Measurements from ENCODE around the gene POLR2L. TPM values are rescaled to one million over a fixed set of nuclear protein-coding genes. Genes with fewer than 3 reads are reported as not detected.
A peak's percentile ranks its signal among the peaks of the same experiment; 100 is the strongest.

The POLR2L gene
- total and polyA plus RNA-seq, 2 of the 13 experiments (the other 11 are each of a cell fraction or from before 2014, with no cell fraction given): 104 to 114 TPM

DNA sequence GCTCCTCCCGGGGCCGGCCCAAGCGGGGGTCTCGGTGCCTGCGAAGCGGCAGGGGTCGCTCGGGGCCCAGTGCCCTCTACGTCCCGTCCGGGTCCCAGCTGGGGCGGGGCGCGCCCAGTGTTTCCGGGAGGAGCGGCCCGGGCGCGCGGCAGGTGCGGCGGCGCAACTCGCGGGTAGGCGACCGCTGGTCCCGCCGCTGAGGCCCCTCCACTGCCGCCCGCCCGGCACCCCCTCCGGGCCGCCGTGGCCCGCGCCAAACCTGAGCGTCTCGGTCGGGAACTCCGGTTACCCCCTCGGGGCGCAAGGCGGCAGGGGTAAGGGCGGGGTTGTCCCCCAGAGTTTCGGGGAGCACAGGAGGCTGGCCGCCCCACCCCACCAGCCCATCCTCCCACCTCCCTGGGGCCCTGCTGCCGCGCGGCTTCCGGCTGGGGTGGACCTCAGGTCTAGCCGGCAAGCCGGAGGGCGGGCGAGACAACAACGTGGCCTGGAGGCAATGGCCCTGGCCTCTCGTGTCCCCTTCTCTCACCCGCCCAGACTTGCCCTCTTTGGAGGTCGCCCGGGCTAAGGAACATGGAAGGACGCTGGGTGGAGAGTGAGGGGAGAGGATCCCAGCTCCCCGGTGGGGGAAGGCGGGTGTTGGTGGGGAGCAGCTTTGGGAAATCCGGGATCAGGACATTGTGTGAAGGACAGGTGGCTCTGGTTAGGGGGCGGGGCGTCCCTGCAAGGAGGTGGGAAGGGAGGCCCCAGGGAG, 15.0 kb downstream of the POLR2L start (continued):
- TF ChIP-seq, protein P1, sequence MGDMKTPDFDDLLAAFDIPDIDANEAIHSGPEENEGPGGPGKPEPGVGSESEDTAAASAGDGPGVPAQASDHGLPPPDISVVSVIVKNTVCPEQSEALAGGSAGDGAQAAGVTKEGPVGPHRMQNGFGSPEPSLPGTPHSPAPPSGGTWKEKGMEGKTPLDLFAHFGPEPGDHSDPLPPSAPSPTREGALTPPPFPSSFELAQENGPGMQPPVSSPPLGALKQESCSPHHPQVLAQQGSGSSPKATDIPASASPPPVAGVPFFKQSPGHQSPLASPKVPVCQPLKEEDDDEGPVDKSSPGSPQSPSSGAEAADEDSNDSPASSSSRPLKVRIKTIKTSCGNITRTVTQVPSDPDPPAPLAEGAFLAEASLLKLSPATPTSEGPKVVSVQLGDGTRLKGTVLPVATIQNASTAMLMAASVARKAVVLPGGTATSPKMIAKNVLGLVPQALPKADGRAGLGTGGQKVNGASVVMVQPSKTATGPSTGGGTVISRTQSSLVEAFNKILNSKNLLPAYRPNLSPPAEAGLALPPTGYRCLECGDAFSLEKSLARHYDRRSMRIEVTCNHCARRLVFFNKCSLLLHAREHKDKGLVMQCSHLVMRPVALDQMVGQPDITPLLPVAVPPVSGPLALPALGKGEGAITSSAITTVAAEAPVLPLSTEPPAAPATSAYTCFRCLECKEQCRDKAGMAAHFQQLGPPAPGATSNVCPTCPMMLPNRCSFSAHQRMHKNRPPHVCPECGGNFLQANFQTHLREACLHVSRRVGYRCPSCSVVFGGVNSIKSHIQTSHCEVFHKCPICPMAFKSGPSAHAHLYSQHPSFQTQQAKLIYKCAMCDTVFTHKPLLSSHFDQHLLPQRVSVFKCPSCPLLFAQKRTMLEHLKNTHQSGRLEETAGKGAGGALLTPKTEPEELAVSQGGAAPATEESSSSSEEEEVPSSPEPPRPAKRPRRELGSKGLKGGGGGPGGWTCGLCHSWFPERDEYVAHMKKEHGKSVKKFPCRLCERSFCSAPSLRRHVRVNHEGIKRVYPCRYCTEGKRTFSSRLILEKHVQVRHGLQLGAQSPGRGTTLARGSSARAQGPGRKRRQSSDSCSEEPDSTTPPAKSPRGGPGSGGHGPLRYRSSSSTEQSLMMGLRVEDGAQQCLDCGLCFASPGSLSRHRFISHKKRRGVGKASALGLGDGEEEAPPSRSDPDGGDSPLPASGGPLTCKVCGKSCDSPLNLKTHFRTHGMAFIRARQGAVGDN (CRISPR knock-in tag; IDR thresholded peaks at IDR 0.05): peak; percentile 96
- no peak for TF ChIP-seq ZNF775 (CRISPR knock-in tag; IDR thresholded peaks at IDR 0.05; ENCODE audit: borderline replicate concordance)
- TF ChIP-seq ZNF253 (CRISPR knock-in tag; IDR thresholded peaks at IDR 0.05; ENCODE audit: borderline replicate concordance): peak; percentile 66; the same call in 1 of the 2 replicates
- TF ChIP-seq ZNF335 (CRISPR knock-in tag; IDR thresholded peaks at IDR 0.05): 0 out of 2 replicates have a peak, but pooled peaks have one; percentile 39
- TF ChIP-seq ISL2 (CRISPR knock-in tag; IDR thresholded peaks at IDR 0.05): 0 out of 2 replicates have a peak, but pooled peaks have one; percentile 26
- peak; percentile 10; the same call in 1 of the 2 replicates for TF ChIP-seq NFYC (CRISPR knock-in tag; IDR thresholded peaks at IDR 0.05)
- TF ChIP-seq BCL6 (CRISPR knock-in tag; IDR thresholded peaks at IDR 0.05): peak; percentile 62
- TF ChIP-seq, protein P2, sequence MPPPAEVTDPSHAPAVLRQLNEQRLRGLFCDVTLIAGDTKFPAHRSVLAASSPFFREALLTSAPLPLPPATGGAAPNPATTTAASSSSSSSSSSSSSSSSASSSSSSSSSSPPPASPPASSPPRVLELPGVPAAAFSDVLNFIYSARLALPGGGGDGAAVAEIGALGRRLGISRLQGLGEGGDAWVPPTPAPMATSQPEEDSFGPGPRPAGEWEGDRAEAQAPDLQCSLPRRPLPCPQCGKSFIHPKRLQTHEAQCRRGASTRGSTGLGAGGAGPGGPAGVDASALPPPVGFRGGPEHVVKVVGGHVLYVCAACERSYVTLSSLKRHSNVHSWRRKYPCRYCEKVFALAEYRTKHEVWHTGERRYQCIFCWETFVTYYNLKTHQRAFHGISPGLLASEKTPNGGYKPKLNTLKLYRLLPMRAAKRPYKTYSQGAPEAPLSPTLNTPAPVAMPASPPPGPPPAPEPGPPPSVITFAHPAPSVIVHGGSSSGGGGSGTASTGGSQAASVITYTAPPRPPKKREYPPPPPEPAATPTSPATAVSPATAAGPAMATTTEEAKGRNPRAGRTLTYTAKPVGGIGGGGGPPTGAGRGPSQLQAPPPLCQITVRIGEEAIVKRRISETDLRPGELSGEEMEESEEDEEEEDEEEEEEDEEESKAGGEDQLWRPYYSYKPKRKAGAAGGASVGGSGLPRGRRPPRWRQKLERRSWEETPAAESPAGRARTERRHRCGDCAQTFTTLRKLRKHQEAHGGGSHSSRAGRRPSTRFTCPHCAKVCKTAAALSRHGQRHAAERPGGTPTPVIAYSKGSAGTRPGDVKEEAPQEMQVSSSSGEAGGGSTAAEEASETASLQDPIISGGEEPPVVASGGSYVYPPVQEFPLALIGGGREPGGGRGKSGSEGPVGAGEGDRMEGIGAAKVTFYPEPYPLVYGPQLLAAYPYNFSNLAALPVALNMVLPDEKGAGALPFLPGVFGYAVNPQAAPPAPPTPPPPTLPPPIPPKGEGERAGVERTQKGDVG (CRISPR knock-in tag; IDR thresholded peaks at IDR 0.05; ENCODE audit: borderline replicate concordance): peak; percentile 49; the same call in 1 of the 2 replicates
- TF ChIP-seq, protein P3, sequence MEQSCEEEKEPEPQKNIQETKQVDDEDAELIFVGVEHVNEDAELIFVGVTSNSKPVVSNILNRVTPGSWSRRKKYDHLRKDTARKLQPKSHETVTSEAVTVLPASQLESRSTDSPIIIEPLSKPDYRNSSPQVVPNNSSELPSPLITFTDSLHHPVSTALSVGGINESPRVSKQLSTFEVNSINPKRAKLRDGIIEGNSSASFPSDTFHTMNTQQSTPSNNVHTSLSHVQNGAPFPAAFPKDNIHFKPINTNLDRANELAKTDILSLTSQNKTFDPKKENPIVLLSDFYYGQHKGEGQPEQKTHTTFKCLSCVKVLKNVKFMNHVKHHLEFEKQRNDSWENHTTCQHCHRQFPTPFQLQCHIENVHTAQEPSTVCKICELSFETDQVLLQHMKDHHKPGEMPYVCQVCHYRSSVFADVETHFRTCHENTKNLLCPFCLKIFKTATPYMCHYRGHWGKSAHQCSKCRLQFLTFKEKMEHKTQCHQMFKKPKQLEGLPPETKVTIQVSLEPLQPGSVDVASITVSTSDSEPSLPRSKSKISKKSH (CRISPR knock-in tag; IDR thresholded peaks at IDR 0.05; ENCODE audit: borderline replicate concordance): peak; percentile 88
- TF ChIP-seq HMGA1 (CRISPR knock-in tag; conservative IDR thresholded peaks at IDR 0.05): no peak
- peak; percentile 82; the same call in 1 of the 2 replicates for TF ChIP-seq ZNF230 (CRISPR knock-in tag; IDR thresholded peaks at IDR 0.05)
- peak; percentile 86; the same call in 1 of the 2 replicates for TF ChIP-seq CBX5 (CRISPR knock-in tag; IDR thresholded peaks at IDR 0.05; ENCODE audit: borderline replicate concordance)
- TF ChIP-seq, protein P4, sequence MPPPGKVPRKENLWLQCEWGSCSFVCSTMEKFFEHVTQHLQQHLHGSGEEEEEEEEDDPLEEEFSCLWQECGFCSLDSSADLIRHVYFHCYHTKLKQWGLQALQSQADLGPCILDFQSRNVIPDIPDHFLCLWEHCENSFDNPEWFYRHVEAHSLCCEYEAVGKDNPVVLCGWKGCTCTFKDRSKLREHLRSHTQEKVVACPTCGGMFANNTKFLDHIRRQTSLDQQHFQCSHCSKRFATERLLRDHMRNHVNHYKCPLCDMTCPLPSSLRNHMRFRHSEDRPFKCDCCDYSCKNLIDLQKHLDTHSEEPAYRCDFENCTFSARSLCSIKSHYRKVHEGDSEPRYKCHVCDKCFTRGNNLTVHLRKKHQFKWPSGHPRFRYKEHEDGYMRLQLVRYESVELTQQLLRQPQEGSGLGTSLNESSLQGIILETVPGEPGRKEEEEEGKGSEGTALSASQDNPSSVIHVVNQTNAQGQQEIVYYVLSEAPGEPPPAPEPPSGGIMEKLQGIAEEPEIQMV (CRISPR knock-in tag; IDR thresholded peaks at IDR 0.05; ENCODE audit: low read depth): 0 out of 2 replicates have a peak, but pooled peaks have one; percentile 23
- 0 out of 2 replicates have a peak, but pooled peaks have one; percentile 63 for TF ChIP-seq ESRRA (CRISPR knock-in tag; IDR thresholded peaks at IDR 0.05; ENCODE audit: low read depth)
- TF ChIP-seq ZNF878 (CRISPR knock-in tag; IDR thresholded peaks at IDR 0.05): no peak
- no peak for TF ChIP-seq CHD2 (IDR thresholded peaks at IDR 0.05; ENCODE audit: low read depth, low read length)
- TF ChIP-seq ZMYM3 (CRISPR knock-in tag; IDR thresholded peaks at IDR 0.05): peak; percentile 55
